Nephron progenitor cell (in vitro differentiated cells): ENCODE results near the gene MPND.

Experiments used
- DNase-seq: peaks from one replicate; pipeline ENCODE4 v3.0.0; 2021
- H3K27ac Mint-ChIP-seq: 2 replicates; pipeline ENCODE4 v1.8.0; 2021; ENCODE audit warnings: mild to moderate bottlenecking, moderate library complexity, mixed read lengths
- H3K27me3 Mint-ChIP-seq: 2 replicates; pipeline ENCODE4 v1.8.0; 2021; ENCODE audit warnings: mild to moderate bottlenecking, low read depth, mixed read lengths; ENCODE audit not compliant: poor library complexity
- H3K36me3 Mint-ChIP-seq: 2 replicates; pipeline ENCODE4 v1.8.0; 2021; ENCODE audit warnings: low read depth, mixed read lengths
- H3K4me1 Mint-ChIP-seq: 2 replicates; pipeline ENCODE4 v1.8.0; 2021; ENCODE audit warnings: mixed read lengths
- H3K4me3 Mint-ChIP-seq: 2 replicates; pipeline ENCODE4 v1.8.0; 2021; ENCODE audit warnings: mild to moderate bottlenecking, moderate library complexity, mixed read lengths
- H3K9me3 Mint-ChIP-seq: 2 replicates; pipeline ENCODE4 v1.8.0; 2021; ENCODE audit warnings: mild to moderate bottlenecking, moderate library complexity, mixed read lengths
- TF ChIP-seq, protein P1 (sequence below): fragments of 200-600 bp; sonication (generic); IDR thresholded peaks from 2 replicates; pipeline ENCODE4 v1.5.0; 2021; ENCODE audit warnings: antibody characterized with exemption

MPND gene

DNA sequence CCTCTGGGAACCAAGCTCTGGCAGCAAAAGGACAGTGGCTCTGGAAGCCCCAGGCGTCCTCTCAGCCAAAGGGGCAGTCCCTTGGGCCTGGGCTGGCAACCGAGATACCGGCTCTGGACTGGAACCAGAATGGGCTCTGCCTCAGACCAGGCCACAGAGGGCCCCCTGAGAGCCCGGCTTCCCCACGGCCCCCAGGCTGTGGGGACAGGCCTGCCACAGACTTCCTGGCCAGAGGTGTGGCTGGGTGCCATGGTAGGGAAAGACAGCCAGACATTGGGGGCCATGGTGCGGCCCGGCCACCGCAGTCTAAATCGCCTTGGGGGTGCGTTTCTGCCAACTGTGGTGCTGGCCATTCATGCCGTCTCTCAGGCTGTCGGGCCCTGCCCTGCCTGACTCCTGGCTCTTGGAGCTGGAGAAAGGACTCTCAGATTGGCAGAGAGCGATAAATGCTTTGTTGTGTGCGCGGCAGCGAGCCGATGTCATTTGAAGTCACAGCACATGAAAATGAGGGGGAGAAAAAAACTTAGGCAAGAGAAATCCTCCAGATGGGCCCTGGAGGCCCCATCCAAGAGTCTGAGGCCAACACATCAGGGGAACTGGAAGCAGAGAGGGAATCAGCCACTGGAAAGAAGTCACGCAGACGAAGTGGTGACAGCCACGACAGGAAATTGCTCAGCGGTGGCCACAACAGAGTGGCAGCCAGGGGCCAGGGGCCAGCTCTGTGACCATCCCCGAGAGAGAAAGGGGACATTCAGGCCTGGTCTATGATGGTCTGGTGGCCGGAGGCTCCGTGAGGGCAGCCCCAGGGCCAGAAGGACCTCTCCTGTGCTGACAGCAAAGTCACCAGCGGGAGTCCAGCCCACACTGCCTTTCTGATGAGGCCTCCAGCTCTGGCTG is 30.5 kb downstream of the MPND start:
- Mint-ChIP-seq H3K27ac (peak overlapping the region; percentile 76), H3K27me3 (no peaks in the 10 kb centered on the region), H3K4me3 (peak overlapping the region; percentile 54), H3K4me1 (peaks cover 67% of the 10 kb centered on the region), H3K9me3 (no peaks in the 10 kb centered on the region), H3K36me3 (no peaks in the 10 kb centered on the region)
- no peak for DNase-seq
- TF ChIP-seq, protein P1, sequence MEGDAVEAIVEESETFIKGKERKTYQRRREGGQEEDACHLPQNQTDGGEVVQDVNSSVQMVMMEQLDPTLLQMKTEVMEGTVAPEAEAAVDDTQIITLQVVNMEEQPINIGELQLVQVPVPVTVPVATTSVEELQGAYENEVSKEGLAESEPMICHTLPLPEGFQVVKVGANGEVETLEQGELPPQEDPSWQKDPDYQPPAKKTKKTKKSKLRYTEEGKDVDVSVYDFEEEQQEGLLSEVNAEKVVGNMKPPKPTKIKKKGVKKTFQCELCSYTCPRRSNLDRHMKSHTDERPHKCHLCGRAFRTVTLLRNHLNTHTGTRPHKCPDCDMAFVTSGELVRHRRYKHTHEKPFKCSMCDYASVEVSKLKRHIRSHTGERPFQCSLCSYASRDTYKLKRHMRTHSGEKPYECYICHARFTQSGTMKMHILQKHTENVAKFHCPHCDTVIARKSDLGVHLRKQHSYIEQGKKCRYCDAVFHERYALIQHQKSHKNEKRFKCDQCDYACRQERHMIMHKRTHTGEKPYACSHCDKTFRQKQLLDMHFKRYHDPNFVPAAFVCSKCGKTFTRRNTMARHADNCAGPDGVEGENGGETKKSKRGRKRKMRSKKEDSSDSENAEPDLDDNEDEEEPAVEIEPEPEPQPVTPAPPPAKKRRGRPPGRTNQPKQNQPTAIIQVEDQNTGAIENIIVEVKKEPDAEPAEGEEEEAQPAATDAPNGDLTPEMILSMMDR = no peak

DNA sequence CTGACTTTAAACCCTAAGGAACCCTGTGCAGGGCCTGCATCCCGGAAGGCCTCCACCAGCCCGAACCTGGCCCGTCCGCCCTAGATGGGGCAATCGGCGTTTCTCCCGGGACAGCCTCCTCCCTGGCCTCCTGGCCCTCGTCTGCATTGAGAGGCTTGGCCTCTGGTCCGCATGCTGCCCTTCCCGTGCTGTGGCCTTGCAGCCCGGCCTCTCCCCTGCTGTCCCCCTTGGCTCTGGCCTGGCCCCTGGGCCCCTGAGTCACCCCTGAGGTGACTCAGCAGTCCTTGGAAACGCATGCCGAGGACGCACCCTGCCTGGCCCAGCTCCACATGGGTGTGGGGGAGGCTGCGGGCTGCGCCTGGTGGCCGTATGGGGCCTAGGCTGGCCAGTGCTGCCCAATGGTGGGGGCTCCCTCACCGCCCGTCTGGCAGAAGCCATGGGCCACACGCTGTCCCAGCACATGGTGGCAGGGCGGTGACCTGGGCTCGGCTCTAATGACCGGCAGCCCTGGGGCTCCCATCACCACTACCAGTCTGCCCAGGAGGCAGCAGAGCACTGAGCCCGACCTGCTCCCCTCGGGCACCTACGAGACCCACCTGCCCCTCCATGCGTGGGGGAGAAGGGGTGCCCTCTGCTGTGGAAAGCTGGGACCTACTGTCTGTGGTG is 31.3 kb downstream of the MPND start:
- DNase-seq = no peak
- H3K9me3 Mint-ChIP-seq = no peaks in the 10 kb centered on the region
- H3K4me1 Mint-ChIP-seq = peaks cover 67% of the 10 kb centered on the region
- H3K36me3 Mint-ChIP-seq = no peaks in the 10 kb centered on the region
- H3K27ac Mint-ChIP-seq = peak overlapping the region; percentile 42
- H3K27me3 Mint-ChIP-seq = peaks cover 2% of the 10 kb centered on the region
- no peak overlapping the region for H3K4me3 Mint-ChIP-seq
- TF ChIP-seq, protein P1 = no peak

DNA sequence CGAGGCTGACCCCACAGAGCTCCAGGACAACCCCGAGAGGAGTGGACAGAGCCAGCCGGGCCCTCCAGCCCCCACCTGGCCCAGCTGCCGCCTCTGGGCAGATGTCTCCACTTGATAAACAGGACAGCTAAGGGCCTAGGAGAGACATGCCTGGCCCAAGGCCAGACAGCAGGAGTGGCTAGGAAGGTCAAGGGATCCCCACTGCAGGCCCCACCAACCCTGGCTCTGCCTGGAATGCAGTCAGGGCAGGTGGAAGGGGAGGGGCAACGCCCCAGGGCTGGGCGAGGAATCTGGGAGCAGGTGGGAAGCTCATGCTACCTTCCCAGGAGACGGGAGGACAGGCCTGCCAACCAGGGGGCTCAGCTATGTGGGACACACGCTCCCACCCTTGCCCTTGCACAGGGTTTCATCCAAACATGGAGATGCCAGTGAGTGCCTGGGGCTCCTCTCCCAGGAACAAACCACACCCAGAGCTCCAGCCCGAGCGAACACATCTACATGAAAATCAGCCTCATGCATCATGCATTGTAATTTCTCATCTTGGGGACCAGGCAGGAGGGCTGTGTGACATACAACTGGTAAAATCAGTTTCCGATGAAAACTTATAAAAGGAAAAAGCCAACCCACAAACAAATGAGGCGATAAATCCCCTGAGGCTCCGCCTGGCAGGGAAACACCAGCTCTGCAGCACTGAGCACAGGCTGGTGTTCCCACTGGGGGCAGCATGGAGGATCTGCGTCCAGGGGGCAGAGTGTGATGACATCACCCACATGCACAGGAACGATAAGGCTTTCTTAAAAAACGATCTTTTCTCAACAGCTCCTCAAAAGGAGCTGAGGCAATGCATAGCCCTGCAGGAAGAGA is 32.0 kb downstream of the MPND start:
- TF ChIP-seq, protein P1 = no peak
- no peaks in the 10 kb centered on the region for H3K36me3 Mint-ChIP-seq
- peaks cover 71% of the 10 kb centered on the region for H3K4me1 Mint-ChIP-seq
- H3K4me3 Mint-ChIP-seq = no peak overlapping the region
- H3K9me3 Mint-ChIP-seq = no peaks in the 10 kb centered on the region
- peak overlapping the region; percentile 75 for H3K27ac Mint-ChIP-seq
- DNase-seq = no peak
- peaks cover 3% of the 10 kb centered on the region for H3K27me3 Mint-ChIP-seq

DNA sequence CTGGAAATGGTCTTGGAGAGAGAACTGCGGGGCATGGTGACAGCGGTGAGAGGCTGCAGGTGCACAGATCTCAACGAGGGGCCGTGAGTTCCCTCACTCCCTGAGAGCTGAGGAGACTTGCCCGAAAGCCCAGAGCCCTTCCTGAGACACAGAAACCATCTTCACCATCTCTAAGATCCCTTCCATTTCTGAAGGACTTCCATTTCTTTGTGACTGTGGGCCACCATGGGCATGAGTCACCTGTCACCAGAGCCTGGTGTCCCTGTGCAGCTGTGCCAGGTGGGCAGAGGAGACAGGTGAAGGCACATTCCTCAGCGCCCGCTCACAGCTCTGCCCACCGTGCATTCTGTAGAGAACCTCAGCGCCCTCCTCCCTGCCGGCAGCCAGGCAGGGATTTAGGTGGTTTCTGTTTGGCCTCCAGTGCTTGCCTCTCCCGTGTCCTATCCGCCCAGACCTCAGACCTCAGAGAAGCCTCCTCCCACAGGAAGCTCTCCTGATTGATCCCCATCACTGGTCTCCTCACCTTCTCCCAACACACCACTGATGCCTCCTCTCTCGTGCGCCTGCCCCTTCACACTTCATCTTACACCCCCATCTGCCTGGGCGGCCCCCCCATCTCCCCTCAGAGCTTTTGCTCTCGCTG is 32.8 kb downstream of the MPND start:
- Mint-ChIP-seq H3K36me3 (no peaks in the 10 kb centered on the region), H3K27ac (peak overlapping the region; percentile 75), H3K4me1 (peaks cover 71% of the 10 kb centered on the region), H3K27me3 (peaks cover 3% of the 10 kb centered on the region), H3K9me3 (no peaks in the 10 kb centered on the region), H3K4me3 (no peak overlapping the region)
- DNase-seq = no peak
- TF ChIP-seq, protein P1 = no peak

DNA sequence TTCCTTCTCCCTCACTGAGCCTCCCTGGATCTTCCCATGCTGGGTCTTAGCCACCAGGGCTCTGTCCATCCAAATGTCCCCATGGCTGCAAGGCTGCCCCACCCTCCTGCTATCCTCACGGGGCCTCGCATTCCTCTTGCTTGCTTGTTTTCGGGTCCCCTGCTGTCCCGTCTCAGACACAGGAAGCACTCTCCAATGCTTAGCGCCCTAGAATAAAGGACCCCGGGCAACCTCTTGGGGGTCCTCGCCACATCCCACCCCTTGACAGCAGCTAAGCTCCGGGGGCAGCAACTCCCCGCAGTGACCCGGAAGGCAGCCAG is 33.3 kb downstream of the MPND start:
- H3K4me3 Mint-ChIP-seq = no peak overlapping the region
- DNase-seq = no peak
- no peaks in the 10 kb centered on the region for H3K9me3 Mint-ChIP-seq
- H3K27me3 Mint-ChIP-seq = peaks cover 3% of the 10 kb centered on the region
- H3K4me1 Mint-ChIP-seq = peaks cover 71% of the 10 kb centered on the region
- H3K36me3 Mint-ChIP-seq = no peaks in the 10 kb centered on the region
- H3K27ac Mint-ChIP-seq = peak overlapping the region; percentile 55
- TF ChIP-seq, protein P1 = no peak
